Measurements from ENCODE around the gene ZMIZ1. TPM values are rescaled to one million over a fixed set of nuclear protein-coding genes. Genes with fewer than 3 reads are reported as not detected.

Gene ZMIZ1
- total and polyA plus RNA-seq, 2 donors (not counting 1 experiment from before 2014, with no cell fraction given), result 6.3 to 30.6 TPM

GRCh38 chr10:79099898-79100448, 31.2 kb downstream of the ZMIZ1 start:
- Histone ChIP-seq H3K36me3 (ENCODE audit: control insufficient read depth, insufficient read depth, low read length) (peaks cover 1% of the 10 kb centered on the region), H3K9me3 (ENCODE audit: control insufficient read depth, insufficient read depth, low read depth, low read length) (no peaks in the 10 kb centered on the region), H4K20me1 (ENCODE audit: control insufficient read depth, extremely low read depth, insufficient read depth, low read length) (no peaks in the 10 kb centered on the region), H3K9ac (ENCODE audit: insufficient read depth, low read length) (no peak overlapping the region), H3K79me2 (ENCODE audit: control insufficient read depth, insufficient read depth, low read length) (peaks cover 95% of the 10 kb centered on the region), H3K27ac (ENCODE audit: insufficient read depth, low read length) (no peak overlapping the region), H3K4me1 (ENCODE audit: control insufficient read depth, extremely low read depth, insufficient read depth, low read length) (peaks cover 49% of the 10 kb centered on the region), H3K27me3 (ENCODE audit: control insufficient read depth, insufficient read depth, low read length) (no peaks in the 10 kb centered on the region), H3K4me3 (replicated peaks in 1 of 4; ENCODE audit: control extremely low read depth in 1 of 4, insufficient read depth in 1 of 4, low read depth in 3 of 4, low read length in 4 of 4) (no peak overlapping the region), H3K4me2 (ENCODE audit: extremely low read depth, insufficient read depth, low read length) (no peak overlapping the region), H2AFZ (ENCODE audit: low read length) (no peak overlapping the region)
- no peak for DNase-seq (ENCODE audit: low read depth in 2 of 2)
- TF ChIP-seq, protein P1, sequence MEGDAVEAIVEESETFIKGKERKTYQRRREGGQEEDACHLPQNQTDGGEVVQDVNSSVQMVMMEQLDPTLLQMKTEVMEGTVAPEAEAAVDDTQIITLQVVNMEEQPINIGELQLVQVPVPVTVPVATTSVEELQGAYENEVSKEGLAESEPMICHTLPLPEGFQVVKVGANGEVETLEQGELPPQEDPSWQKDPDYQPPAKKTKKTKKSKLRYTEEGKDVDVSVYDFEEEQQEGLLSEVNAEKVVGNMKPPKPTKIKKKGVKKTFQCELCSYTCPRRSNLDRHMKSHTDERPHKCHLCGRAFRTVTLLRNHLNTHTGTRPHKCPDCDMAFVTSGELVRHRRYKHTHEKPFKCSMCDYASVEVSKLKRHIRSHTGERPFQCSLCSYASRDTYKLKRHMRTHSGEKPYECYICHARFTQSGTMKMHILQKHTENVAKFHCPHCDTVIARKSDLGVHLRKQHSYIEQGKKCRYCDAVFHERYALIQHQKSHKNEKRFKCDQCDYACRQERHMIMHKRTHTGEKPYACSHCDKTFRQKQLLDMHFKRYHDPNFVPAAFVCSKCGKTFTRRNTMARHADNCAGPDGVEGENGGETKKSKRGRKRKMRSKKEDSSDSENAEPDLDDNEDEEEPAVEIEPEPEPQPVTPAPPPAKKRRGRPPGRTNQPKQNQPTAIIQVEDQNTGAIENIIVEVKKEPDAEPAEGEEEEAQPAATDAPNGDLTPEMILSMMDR (conservative IDR thresholded peaks at IDR 0.05 in 1 of 2, IDR thresholded peaks at IDR 0.05 in 1 of 2; ENCODE audit: low read depth in 1 of 2, low read length in 2 of 2), result no peak
- no peak for TF ChIP-seq EZH2 (IDR thresholded peaks at IDR 0.05; ENCODE audit: low read length, missing control alignments)

DNA sequence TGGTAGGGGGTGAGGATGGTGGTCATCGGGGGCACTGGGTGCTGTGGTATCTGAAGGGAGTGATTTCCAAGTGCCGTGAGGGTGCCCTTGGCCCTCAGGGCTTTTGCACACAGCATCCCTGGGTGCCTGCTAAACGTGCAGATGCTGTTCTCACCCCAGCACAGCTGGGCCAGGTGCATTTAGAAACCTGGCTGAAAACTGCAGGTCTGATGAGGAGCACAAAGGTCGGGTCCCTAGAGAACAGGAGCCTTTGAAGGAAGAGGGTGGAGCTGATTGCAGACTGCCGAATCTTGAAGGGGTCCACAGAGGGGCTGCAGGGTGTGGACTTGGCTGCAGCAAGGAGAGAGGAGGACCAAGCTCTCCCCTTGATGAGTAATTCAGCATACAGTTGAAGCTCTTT, 32.0 kb downstream of the ZMIZ1 start:
- Histone ChIP-seq H4K20me1 (ENCODE audit: control insufficient read depth, extremely low read depth, insufficient read depth, low read length) (no peaks in the 10 kb centered on the region), H2AFZ (ENCODE audit: low read length) (no peak overlapping the region), H3K79me2 (ENCODE audit: control insufficient read depth, insufficient read depth, low read length) (peaks cover 95% of the 10 kb centered on the region)

GRCh38 chr10:79101560-79102497, 33.1 kb downstream of the ZMIZ1 start:
- Histone ChIP-seq H3K4me3 (replicated peaks in 1 of 4; ENCODE audit: control extremely low read depth in 1 of 4, insufficient read depth in 1 of 4, low read depth in 3 of 4, low read length in 4 of 4) (no peak overlapping the region), H4K20me1 (ENCODE audit: control insufficient read depth, extremely low read depth, insufficient read depth, low read length) (no peaks in the 10 kb centered on the region), H3K9me3 (ENCODE audit: control insufficient read depth, insufficient read depth, low read depth, low read length) (no peaks in the 10 kb centered on the region), H3K79me2 (ENCODE audit: control insufficient read depth, insufficient read depth, low read length) (peaks cover 98% of the 10 kb centered on the region), H3K36me3 (ENCODE audit: control insufficient read depth, insufficient read depth, low read length) (no peaks in the 10 kb centered on the region), H3K27me3 (ENCODE audit: control insufficient read depth, insufficient read depth, low read length) (no peaks in the 10 kb centered on the region), H3K4me2 (ENCODE audit: extremely low read depth, insufficient read depth, low read length) (peak overlapping the region; percentile 67), H3K9ac (ENCODE audit: insufficient read depth, low read length) (no peak overlapping the region), H2AFZ (ENCODE audit: low read length) (no peak overlapping the region), H3K4me1 (ENCODE audit: control insufficient read depth, extremely low read depth, insufficient read depth, low read length) (peaks cover 47% of the 10 kb centered on the region), H3K27ac (ENCODE audit: insufficient read depth, low read length) (peak overlapping the region; percentile 71)
- TF ChIP-seq, protein P1 (conservative IDR thresholded peaks at IDR 0.05 in 1 of 2, IDR thresholded peaks at IDR 0.05 in 1 of 2; ENCODE audit: low read depth in 1 of 2, low read length in 2 of 2), result no peak
- no peak for TF ChIP-seq EZH2 (IDR thresholded peaks at IDR 0.05; ENCODE audit: low read length, missing control alignments)
- DNase-seq (ENCODE audit: low read depth in 2 of 2), result peak; percentile 71 to 74

More for the DNA sequence above, 32.0 kb downstream of the ZMIZ1 start:
- Histone ChIP-seq H3K4me1 (ENCODE audit: control insufficient read depth, extremely low read depth, insufficient read depth, low read length) (peaks cover 49% of the 10 kb centered on the region), H3K9ac (ENCODE audit: insufficient read depth, low read length) (no peak overlapping the region), H3K4me2 (ENCODE audit: extremely low read depth, insufficient read depth, low read length) (no peak overlapping the region), H3K27ac (ENCODE audit: insufficient read depth, low read length) (no peak overlapping the region), H3K4me3 (replicated peaks in 1 of 4; ENCODE audit: control extremely low read depth in 1 of 4, insufficient read depth in 1 of 4, low read depth in 3 of 4, low read length in 4 of 4) (no peak overlapping the region), H3K36me3 (ENCODE audit: control insufficient read depth, insufficient read depth, low read length) (no peaks in the 10 kb centered on the region), H3K27me3 (ENCODE audit: control insufficient read depth, insufficient read depth, low read length) (no peaks in the 10 kb centered on the region), H3K9me3 (ENCODE audit: control insufficient read depth, insufficient read depth, low read depth, low read length) (no peaks in the 10 kb centered on the region)
- TF ChIP-seq, protein P1 (conservative IDR thresholded peaks at IDR 0.05 in 1 of 2, IDR thresholded peaks at IDR 0.05 in 1 of 2; ENCODE audit: low read depth in 1 of 2, low read length in 2 of 2), result no peak
- TF ChIP-seq EZH2 (IDR thresholded peaks at IDR 0.05; ENCODE audit: low read length, missing control alignments), result no peak
- no peak for DNase-seq (ENCODE audit: low read depth in 2 of 2)

Measured in fibroblast of lung (primary cell).